Hippocampal formation (tissue), 2 donors: ENCODE measurements around the gene PSEN1.
A peak's percentile ranks its signal among the peaks of the same experiment; 100 is the strongest.

ENCODE experiments used
- DNase-seq, 2 donors: peaks; one replicate each; lab custom pipeline; 2025; lab: John Stamatoyannopoulos, UW

PSEN1 gene

GRCh38 chr14:73253721-73254120, 117.4 kb downstream of the PSEN1 start:
- DNase-seq: no peak

GRCh38 chr14:73254247-73255004, 118.1 kb downstream of the PSEN1 start:
- DNase-seq: no peak

- DNase-seq: no peak
These were observed 118.7 kb downstream of the PSEN1 start for GRCh38 chr14:73255005-73255400.

- DNase-seq: no peak
These were observed 119.5 kb downstream of the PSEN1 start for GRCh38 chr14:73255693-73256225.

GRCh38 chr14:73258076-73258475, 121.8 kb downstream of the PSEN1 start:
- DNase-seq: no peak

- no peak for DNase-seq
These were observed 122.7 kb downstream of the PSEN1 start for GRCh38 chr14:73258845-73259611.

GRCh38 chr14:73259837-73260236, 123.5 kb downstream of the PSEN1 start:
- no peak for DNase-seq

- DNase-seq: no peak
These were observed 124.3 kb downstream of the PSEN1 start for GRCh38 chr14:73260574-73260973.

- DNase-seq: no peak
These were observed 124.8 kb downstream of the PSEN1 start for GRCh38 chr14:73261075-73261474.

- no peak for DNase-seq
These were observed 125.5 kb downstream of the PSEN1 start for GRCh38 chr14:73261520-73262426.

GRCh38 chr14:73262427-73263183, 126.3 kb downstream of the PSEN1 start:
- no peak for DNase-seq

GRCh38 chr14:73263606-73264005, 127.3 kb downstream of the PSEN1 start:
- no peak for DNase-seq

GRCh38 chr14:73264080-73264884, 128.0 kb downstream of the PSEN1 start:
- no peak for DNase-seq

GRCh38 chr14:73264885-73265720, 128.8 kb downstream of the PSEN1 start:
- DNase-seq: no peak

- DNase-seq: no peak
These were observed 129.4 kb downstream of the PSEN1 start for GRCh38 chr14:73265721-73266046.

- no peak for DNase-seq
These were observed 130.0 kb downstream of the PSEN1 start for GRCh38 chr14:73266317-73266716.

- DNase-seq: no peak
These were observed 131.2 kb downstream of the PSEN1 start for GRCh38 chr14:73267474-73267873.

- DNase-seq: peak in 1 of 2 donors; percentile 21
These were observed 133.6 kb downstream of the PSEN1 start for GRCh38 chr14:73269729-73270531.

- DNase-seq: no peak
These were observed 136.1 kb downstream of the PSEN1 start for GRCh38 chr14:73272393-73272792.
